WERI-Rb-1 (cell line): ENCODE results near the gene INPP4B.

ENCODE experiments used
- DNase-seq: peaks from one replicate; pipeline ENCODE4 v3.0.0-alpha.2; 2020
- H3K27ac ChIP-seq: fragments of 250-450 bp; sonication (Bioruptor Pico); 2 replicates; pipeline ENCODE4 v1.5.1; 2020; ENCODE audit warnings: mild to moderate bottlenecking, moderate library complexity
- H3K27me3 ChIP-seq: fragments of 250-450 bp; sonication (Bioruptor Pico); 2 replicates; pipeline ENCODE4 v1.5.1; 2021; ENCODE audit warnings: mild to moderate bottlenecking, low read depth, moderate library complexity; ENCODE audit not compliant: insufficient read depth, severe bottlenecking
- H3K36me3 ChIP-seq: fragments of 250-450 bp; sonication (Bioruptor Pico); 2 replicates; pipeline ENCODE4 v1.5.1; 2020; ENCODE audit warnings: mild to moderate bottlenecking, moderate library complexity
- H3K4me3 ChIP-seq: 2 replicates; pipeline ENCODE4 v1.5.1; 2011; ENCODE audit warnings: low read depth, mild to moderate bottlenecking, control low read depth, low read length
- H3K9me3 ChIP-seq: fragments of 250-450 bp; sonication (Bioruptor Pico); 2 replicates; pipeline ENCODE4 v1.5.1; 2021; ENCODE audit warnings: mild to moderate bottlenecking, moderate library complexity; ENCODE audit not compliant: severe bottlenecking
- TF ChIP-seq, protein P1 (sequence below): IDR thresholded peaks from 2 replicates; pipeline ENCODE4 v1.5.1; 2011; ENCODE audit warnings: low read depth, mild to moderate bottlenecking, control low read depth, inconsistent platforms, low read length

Gene INPP4B

DNA sequence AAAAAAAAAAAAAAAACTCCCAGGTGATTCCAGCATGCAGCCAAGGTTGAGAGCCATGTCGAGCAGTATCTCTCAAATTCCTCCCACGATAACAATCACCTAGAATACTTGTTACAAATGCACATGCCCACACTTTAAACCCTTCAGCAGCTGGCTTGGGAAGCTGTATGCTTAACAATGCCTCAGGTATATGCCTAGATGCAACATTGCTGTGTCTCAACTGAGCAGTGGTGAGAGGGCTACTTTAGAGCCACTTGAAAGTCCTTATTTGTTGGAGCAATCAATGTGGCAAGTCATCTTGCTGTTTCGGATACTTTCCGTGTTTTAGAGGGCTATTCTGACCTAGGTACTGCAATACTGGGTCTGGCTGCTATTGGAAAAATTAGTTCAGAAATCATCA, 487.4 kb downstream of the INPP4B start:
- TF ChIP-seq, protein P1, sequence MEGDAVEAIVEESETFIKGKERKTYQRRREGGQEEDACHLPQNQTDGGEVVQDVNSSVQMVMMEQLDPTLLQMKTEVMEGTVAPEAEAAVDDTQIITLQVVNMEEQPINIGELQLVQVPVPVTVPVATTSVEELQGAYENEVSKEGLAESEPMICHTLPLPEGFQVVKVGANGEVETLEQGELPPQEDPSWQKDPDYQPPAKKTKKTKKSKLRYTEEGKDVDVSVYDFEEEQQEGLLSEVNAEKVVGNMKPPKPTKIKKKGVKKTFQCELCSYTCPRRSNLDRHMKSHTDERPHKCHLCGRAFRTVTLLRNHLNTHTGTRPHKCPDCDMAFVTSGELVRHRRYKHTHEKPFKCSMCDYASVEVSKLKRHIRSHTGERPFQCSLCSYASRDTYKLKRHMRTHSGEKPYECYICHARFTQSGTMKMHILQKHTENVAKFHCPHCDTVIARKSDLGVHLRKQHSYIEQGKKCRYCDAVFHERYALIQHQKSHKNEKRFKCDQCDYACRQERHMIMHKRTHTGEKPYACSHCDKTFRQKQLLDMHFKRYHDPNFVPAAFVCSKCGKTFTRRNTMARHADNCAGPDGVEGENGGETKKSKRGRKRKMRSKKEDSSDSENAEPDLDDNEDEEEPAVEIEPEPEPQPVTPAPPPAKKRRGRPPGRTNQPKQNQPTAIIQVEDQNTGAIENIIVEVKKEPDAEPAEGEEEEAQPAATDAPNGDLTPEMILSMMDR = no peak
- H3K27ac ChIP-seq = no peak overlapping the region
- no peaks in the 10 kb centered on the region for H3K9me3 ChIP-seq
- H3K4me3 ChIP-seq = no peak overlapping the region
- no peaks in the 10 kb centered on the region for H3K27me3 ChIP-seq
- H3K36me3 ChIP-seq = no peaks in the 10 kb centered on the region
- DNase-seq = no peak

DNA sequence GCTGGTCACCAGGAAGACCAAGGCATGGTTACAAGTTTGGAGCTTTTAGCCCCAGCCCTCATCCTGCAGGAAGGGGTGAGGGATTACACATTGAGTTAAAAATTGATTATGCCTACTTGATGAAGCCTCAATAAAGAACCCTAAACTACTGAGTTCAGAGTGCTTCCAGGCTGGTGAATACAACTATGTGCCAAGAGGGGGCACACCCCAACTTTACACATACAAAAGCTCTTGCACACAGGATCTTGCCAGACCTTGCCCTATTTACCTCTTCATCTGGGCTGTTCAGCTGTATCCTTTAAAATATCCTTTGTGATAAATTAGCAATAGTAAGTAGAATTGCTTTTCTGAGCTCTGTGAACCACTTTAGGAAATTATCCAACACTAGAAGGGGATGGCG, 489.3 kb downstream of the INPP4B start:
- H3K27me3 ChIP-seq = no peaks in the 10 kb centered on the region
- H3K36me3 ChIP-seq = no peaks in the 10 kb centered on the region
- TF ChIP-seq, protein P1 = peak; percentile 30; the same call in 1 of the 2 replicates
- H3K4me3 ChIP-seq = no peak overlapping the region
- no peaks in the 10 kb centered on the region for H3K9me3 ChIP-seq
- DNase-seq = no peak
- no peak overlapping the region for H3K27ac ChIP-seq

DNA sequence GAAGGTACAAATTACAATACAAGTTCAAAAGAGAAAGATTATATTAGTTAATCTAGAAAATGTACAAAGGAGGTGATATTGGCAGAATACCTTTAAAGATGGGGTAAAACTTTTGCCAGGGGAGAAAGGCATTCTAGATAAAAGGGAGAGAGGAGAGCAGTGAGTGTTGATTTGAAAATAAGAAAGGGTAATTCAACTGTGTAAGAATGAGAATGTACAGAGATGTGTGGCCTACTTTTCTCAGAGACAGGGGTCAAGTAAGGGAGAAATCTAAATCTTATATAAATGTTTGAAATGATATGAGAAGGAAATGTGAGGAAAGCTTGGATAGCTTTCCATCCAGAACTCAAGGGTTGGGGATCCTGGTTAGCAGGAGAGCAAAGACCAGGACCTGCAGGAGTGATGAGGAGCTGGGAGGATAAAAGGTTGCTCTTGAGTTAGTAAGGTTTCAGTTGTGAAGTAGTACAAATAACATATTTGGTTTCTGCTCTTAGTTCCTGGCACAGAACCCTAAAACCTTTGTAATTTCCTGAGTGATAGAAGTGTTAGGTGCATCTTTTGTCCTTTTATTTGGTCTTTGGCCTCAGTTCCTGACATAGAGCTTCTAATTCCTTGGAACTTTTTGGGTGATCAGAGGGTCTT, 489.9 kb downstream of the INPP4B start:
- Histone ChIP-seq H3K36me3 (no peaks in the 10 kb centered on the region), H3K27ac (no peak overlapping the region), H3K27me3 (no peaks in the 10 kb centered on the region), H3K9me3 (no peaks in the 10 kb centered on the region), H3K4me3 (no peak overlapping the region)
- no peak for DNase-seq
- TF ChIP-seq, protein P1 = no peak

DNA sequence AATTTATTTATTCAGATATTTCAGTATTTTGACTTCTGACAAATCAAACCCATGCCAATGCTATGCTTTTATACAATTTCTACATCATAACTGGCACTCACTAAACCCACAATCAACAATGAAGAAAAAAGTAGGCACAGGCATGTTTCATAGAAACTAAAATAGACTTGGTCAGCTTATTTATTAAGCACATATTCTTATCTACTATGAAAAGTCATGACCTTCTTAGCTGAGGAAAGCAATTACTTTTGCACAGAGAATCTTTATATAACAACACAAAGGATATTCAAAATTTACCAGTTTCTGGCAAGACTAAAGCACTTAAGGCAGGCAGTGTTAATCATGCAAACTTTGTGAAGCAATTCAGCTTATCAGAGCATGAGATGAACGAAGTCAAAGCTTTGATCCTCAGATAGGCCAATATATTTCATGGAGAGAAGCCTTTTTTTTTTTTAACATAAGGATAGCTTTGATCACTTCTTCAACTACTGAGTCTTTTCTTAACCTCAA, 490.6 kb downstream of the INPP4B start:
- Histone ChIP-seq H3K9me3 (no peaks in the 10 kb centered on the region), H3K36me3 (no peaks in the 10 kb centered on the region), H3K4me3 (no peak overlapping the region), H3K27ac (no peak overlapping the region), H3K27me3 (no peaks in the 10 kb centered on the region)
- TF ChIP-seq, protein P1 = no peak
- DNase-seq = no peak

DNA sequence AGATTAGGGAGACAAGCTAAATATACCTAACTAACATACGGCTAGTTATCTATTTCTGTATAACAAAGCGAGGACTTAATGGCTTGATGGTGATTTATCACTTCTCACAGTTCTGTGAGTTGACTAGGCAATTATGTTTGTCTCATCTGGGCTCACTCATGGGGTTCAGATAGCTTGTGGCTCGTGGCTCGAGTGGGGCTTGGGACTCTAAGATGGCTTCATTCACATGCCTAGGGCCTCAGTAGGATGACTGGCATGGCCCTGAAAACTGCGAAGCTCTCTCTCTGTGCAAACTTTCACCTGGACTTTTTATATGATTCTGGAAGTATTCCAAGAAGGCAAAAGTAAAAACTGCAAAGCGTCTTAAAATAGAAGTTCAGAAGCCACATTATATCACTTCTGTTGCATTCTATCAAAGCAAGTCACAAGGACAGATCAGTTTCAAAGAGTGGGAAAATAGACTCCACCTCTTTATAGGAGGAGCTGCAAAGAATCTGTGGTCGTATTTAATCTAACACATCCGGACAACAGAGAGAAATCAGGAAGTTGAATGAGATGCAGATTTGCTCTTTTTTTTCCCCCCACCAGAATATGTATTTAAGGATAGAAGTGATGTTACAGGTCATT, 491.2 kb downstream of the INPP4B start:
- no peaks in the 10 kb centered on the region for H3K27me3 ChIP-seq
- H3K9me3 ChIP-seq = no peaks in the 10 kb centered on the region
- no peak for DNase-seq
- H3K36me3 ChIP-seq = no peaks in the 10 kb centered on the region
- no peak overlapping the region for H3K4me3 ChIP-seq
- TF ChIP-seq, protein P1 = no peak
- no peak overlapping the region for H3K27ac ChIP-seq
